Measurements from ENCODE around the gene COL15A1.

DNA sequence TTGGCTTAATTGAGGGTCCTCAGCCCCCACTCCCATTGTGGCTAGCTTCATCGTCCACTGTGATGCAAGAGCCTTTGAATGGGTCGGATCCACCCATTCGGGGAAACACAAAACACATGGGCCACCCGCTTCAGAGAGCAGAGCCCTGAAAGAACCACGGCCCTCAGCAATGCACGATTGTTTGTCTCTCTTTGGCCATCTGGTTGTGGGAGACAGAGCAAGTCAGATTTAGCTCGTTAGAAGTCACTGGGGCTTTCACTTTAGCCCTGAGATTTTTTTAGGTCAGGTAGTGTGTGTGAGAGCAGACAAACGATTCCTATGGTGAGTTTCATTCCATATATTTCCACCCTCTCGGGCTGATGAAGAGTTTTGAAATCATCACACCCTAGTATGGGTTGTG is 12.9 kb upstream of the COL15A1 start:
- TF ChIP-seq POLR2A (IDR thresholded peaks at IDR 0.05; ENCODE audit: low read length) (no peak), GATA1 (IDR thresholded peaks at IDR 0.05; ENCODE audit: low read depth, low read length) (no peak)
